Sigmoid colon (tissue), 7 donors: ENCODE results near the gene PTRH2. TPM values are rescaled to one million over a fixed set of nuclear protein-coding genes. Genes with fewer than 3 reads are reported as not detected.
"Not testable (repeated sequence)": the region's sequence is repeated elsewhere in the genome, so short reads cannot be mapped to it uniquely, and the experiment has no call there.

Source experiments
- DNase-seq: peaks from one replicate; pipeline ENCODE4 v3.0.0-alpha.2; 2019
- H3K27ac ChIP-seq, 4 donors: fragments of 200-600 bp; sonication (generic); one replicate each; pipeline ENCODE4 v1.5.1; 2016 to 2019; ENCODE audit warnings: mild to moderate bottlenecking in 1 of 4
- H3K27me3 ChIP-seq, 3 donors: fragments of 200-600 bp; sonication (generic); one replicate each; pipeline ENCODE4 v1.5.1; 2019; ENCODE audit warnings: mild to moderate bottlenecking in 1 of 3
- H3K36me3 ChIP-seq, 4 donors: fragments of 200-600 bp; sonication (generic); one replicate each; pipeline ENCODE4 v1.5.1; 2016 to 2019
- H3K4me1 ChIP-seq, 4 donors: fragments of 200-600 bp; sonication (generic); one replicate each; pipeline ENCODE4 v1.5.1; 2017 to 2019
- H3K4me3 ChIP-seq, 4 donors: fragments of 200-600 bp; sonication (generic); one replicate each; pipeline ENCODE4 v1.5.1; 2017 to 2019; ENCODE audit warnings: mild to moderate bottlenecking in 2 of 4, moderate library complexity in 1 of 4
- H3K9me3 ChIP-seq, 4 donors: fragments of 200-600 bp in 3 of 4; sonication (generic) in 3 of 4; one replicate each; pipeline versions ENCODE4 v1.5.1 to v1.6.1; 2013 to 2019
- CTCF ChIP-seq, 4 experiments: fragments of 450-650 bp in 3 of 4; fragments of 200-600 bp in 1 of 4; IDR thresholded peaks; one replicate each; pipeline ENCODE4 v1.5.1; 2016 to 2019; ENCODE audit warnings: antibody characterized with exemption in 4 of 4, mild to moderate bottlenecking in 3 of 4, moderate library complexity in 2 of 4
- EP300 ChIP-seq, 4 donors: sonication (generic); formaldehyde crosslinking; IDR thresholded peaks; one replicate each; pipeline ENCODE4 v1.6.1; 2017; ENCODE audit warnings: antibody characterized with exemption in 4 of 4
- POLR2A ChIP-seq, 2 donors: fragments of 450-650 bp; IDR thresholded peaks; one replicate each; pipeline ENCODE4 v1.6.1; 2016; ENCODE audit warnings: antibody characterized with exemption in 2 of 2, mild to moderate bottlenecking in 2 of 2, moderate library complexity in 2 of 2
- POLR2AphosphoS5 ChIP-seq, 4 donors: sonication (generic); formaldehyde crosslinking; IDR thresholded peaks; one replicate each; pipeline ENCODE4 v1.6.1; 2017; ENCODE audit warnings: antibody characterized with exemption in 4 of 4
- WGBS, 2 donors: extraction: QIAGEN DNeasy Blood & Tissue Kit; methylation state at CpG; one replicate each; pipeline ENCODE4 v1.1.7; 2013; 5-methylcytosine and 5-hydroxymethylcytosine counted together
- intact Hi-C: fragments of 100-400 bp; cut with DNase I; formaldehyde crosslinking; loops from one replicate; pipeline ENCODE4 v1.15.1; 2023
- polyA plus RNA-seq, 3 donors: library from polyadenylated mRNA; stranded (reverse); fragments of 200-250 nt; gene quantifications; one replicate each; pipeline ENCODE4 v1.2.3, GENCODE V29; 2013
- total RNA-seq, 4 donors: library from RNA; depleted of rRNA; stranded (reverse); fragments of >200 nt; gene quantifications; one replicate each; pipeline ENCODE4 v1.1.0, GENCODE V29; 2016
- donor health status: healthy with polysubstance abuse.
- donor health status: Bipolar disorder and iron deficiency.
- donor health status: healthy.

PTRH2 gene
- total RNA-seq (10 to 100 TPM; 21.8 to 36.2 (median 24.1) TPM), polyA plus RNA-seq (10 to 100 TPM in 2 of 3 donors, 1 to 10 TPM in 1; 9.0 to 38.2 (median 16.2) TPM)

- intact Hi-C loops, result loop anchor here (1.0 to 5.0 kb wide), 2 partner anchors 88 to 140 kb away; partner anchors contain the start of gene CLTC
- peaks cover 0 to 50% (median 37%) of the 10 kb centered on the region in 4 donors for H3K4me1 ChIP-seq
These were observed at the start of gene PTRH2, which contains the start of gene VMP1 for GRCh38 chr17:59707149-59707970. Gene PTRH2, minus strand, starts transcription at chr17:59707430. Its CDS starts 9,452 bp downstream, at chr17:59697978. Gene VMP1, plus strand, starts transcription at chr17:59707654. Its CDS starts 23,793 bp downstream, at chr17:59731447.

GRCh38 chr17:59756236-59756818 is 49.1 kb upstream of the PTRH2 start:
- TF ChIP-seq POLR2A (IDR thresholded peaks at IDR 0.05) (no peak), CTCF (IDR thresholded peaks at IDR 0.05) (no peak), EP300 (IDR thresholded peaks at IDR 0.05) (no peak), POLR2AphosphoS5 (IDR thresholded peaks at IDR 0.05) (peak in 1 of 4 donors; percentile 12)
- H3K36me3 ChIP-seq, result peaks cover 0 to 17% (median 0%) of the 10 kb centered on the region in 4 donors
- intact Hi-C loops, result no loop called here
- no peak overlapping the region for H3K4me3 ChIP-seq
- H3K27me3 ChIP-seq, result no peaks in the 10 kb centered on the region
- no peaks in the 10 kb centered on the region for H3K9me3 ChIP-seq
- H3K4me1 ChIP-seq, result peaks cover 0 to 44% (median 28%) of the 10 kb centered on the region in 4 donors
- WGBS, 2 donors, result 66 to 71% methylated on average over 3 of the region's 3 CpGs
- DNase-seq, result no peak
- peak overlapping the region; percentile 47 to 84 (median 70) for H3K27ac ChIP-seq

More at GRCh38 chr17:59707149-59707970, at the start of gene PTRH2, which contains the start of gene VMP1:
- TF ChIP-seq POLR2A (IDR thresholded peaks at IDR 0.05) (peak; percentile 90 to 92), EP300 (IDR thresholded peaks at IDR 0.05) (peak in 2 of 4 donors; percentile 2 to 63), CTCF (IDR thresholded peaks at IDR 0.05) (no peak), POLR2AphosphoS5 (IDR thresholded peaks at IDR 0.05) (peak; percentile 92 to 98 (median 97))
- WGBS, 2 donors, result 0% methylated on average over 45 of the region's 45 CpGs
- Histone ChIP-seq H3K27me3 (no peaks in the 10 kb centered on the region), H3K4me3 (peak within 1 kb of the TSS; percentile 64 to 86 (median 80)), H3K36me3 (no peaks in the 10 kb centered on the region), H3K9me3 (no peaks in the 10 kb centered on the region), H3K27ac (peak within 1 kb of the TSS; percentile 89 to 96 (median 92))
- peak; percentile 99 for DNase-seq

- H3K9me3 ChIP-seq, H3K27me3 ChIP-seq, H3K4me3 ChIP-seq, DNase-seq, intact Hi-C loops: not testable (repeated sequence)
- H3K36me3 ChIP-seq, result peaks cover 0 to 10% (median 0%) of the 10 kb centered on the region in 4 donors
- peak overlapping the region in 3 of 4 donors; percentile 67 to 84 (median 74) for H3K27ac ChIP-seq
- 92 to 94% methylated on average over 12 of the region's 12 CpGs for WGBS, 2 donors
- peaks cover 0 to 44% (median 27%) of the 10 kb centered on the region in 4 donors for H3K4me1 ChIP-seq
These were observed 47.8 kb upstream of the PTRH2 start for GRCh38 chr17:59755069-59755468.

- Histone ChIP-seq H3K36me3 (peaks cover 0 to 10% (median 0%) of the 10 kb centered on the region in 4 donors), H3K27me3 (no peaks in the 10 kb centered on the region), H3K9me3 (no peaks in the 10 kb centered on the region), H3K4me3 (no peak overlapping the region), H3K27ac (peak overlapping the region; percentile 42 to 84 (median 69)), H3K4me1 (peaks cover 0 to 44% (median 27%) of the 10 kb centered on the region in 4 donors)
- TF ChIP-seq POLR2AphosphoS5 (IDR thresholded peaks at IDR 0.05), result peak in 1 of 4 donors; percentile 47
- no peak for TF ChIP-seq POLR2A (IDR thresholded peaks at IDR 0.05)
- intact Hi-C loops, result no loop called here
- DNase-seq, result no peak
These were observed 47.3 kb upstream of the PTRH2 start for GRCh38 chr17:59754552-59754951.

GRCh38 chr17:59753522-59754467 is 46.6 kb upstream of the PTRH2 start:
- Histone ChIP-seq H3K4me3 (peak overlapping the region in 3 of 4 donors; percentile 8 to 30 (median 21)), H3K9me3 (no peaks in the 10 kb centered on the region), H3K27ac (peak overlapping the region; percentile 42 to 84 (median 69)), H3K27me3 (no peaks in the 10 kb centered on the region), H3K36me3 (peaks cover 0 to 10% (median 0%) of the 10 kb centered on the region in 4 donors), H3K4me1 (peaks cover 0 to 44% (median 27%) of the 10 kb centered on the region in 4 donors)
- intact Hi-C loops, result loop anchor here (1.0 kb wide), 2 partner anchors 86 to 106 kb away; no protein-coding TSS in a partner anchor
- DNase-seq, result no peak
- WGBS, 2 donors, result 17 to 27% methylated on average over 3 of the region's 3 CpGs
- TF ChIP-seq EP300 (IDR thresholded peaks at IDR 0.05) (no peak), POLR2AphosphoS5 (IDR thresholded peaks at IDR 0.05) (peak in 1 of 4 donors; percentile 46), CTCF (IDR thresholded peaks at IDR 0.05) (peak; percentile 15 to 80 (median 63)), POLR2A (IDR thresholded peaks at IDR 0.05) (no peak)
